DMS53 treated with DMSO at 0.1 percent for 48 hours (cell line): Measurements from ENCODE around the gene PRMT1.
"Not testable (repeated sequence)": the region's sequence is repeated elsewhere in the genome, so short reads cannot be mapped to it uniquely, and the experiment has no call there.

Experiments used
- DNase-seq: peaks from one replicate; lab custom pipeline; 2025; ENCODE audit not compliant: unreplicated experiment; lab: John Stamatoyannopoulos, UW

Gene PRMT1

DNA sequence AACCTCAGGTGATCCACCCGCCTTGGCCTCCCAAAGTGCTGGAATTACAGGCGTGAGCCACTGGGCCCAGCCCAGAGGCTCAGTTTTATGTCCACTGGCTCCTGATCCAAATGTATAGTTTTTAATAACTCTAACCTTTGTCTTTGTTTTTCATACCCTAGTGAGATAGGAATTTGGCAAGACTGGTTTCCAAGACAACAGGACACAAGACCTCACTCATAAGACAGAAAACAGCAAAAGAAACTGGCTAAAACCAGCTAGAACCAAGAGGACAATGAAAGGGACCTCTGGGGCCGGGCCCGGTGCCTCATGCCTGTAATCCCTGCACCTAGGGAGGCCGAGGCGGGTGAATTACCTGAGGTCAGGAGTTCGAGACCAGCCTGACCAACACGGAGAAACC lies 41.4 kb downstream of the PRMT1 start:
- no peak for DNase-seq

DNA sequence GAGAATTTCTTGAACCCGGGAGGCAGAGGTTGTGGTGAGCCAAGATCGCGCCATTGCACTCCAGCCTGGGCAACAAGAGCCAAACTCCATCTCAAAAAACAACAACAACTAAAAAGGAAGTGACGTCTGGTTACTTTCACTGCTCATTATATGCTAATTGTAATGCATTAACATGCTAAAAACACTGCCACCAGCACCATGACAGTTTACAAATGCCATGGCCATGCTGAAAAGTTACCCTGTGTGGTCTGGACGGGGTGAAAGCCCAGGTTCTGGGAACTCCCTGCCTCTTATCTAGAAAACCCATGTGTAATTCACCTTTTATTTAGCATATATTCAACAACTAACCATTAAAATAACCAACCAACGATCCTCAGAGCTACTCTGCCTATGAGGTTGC lies 41.9 kb downstream of the PRMT1 start:
- DNase-seq, result no peak

DNA sequence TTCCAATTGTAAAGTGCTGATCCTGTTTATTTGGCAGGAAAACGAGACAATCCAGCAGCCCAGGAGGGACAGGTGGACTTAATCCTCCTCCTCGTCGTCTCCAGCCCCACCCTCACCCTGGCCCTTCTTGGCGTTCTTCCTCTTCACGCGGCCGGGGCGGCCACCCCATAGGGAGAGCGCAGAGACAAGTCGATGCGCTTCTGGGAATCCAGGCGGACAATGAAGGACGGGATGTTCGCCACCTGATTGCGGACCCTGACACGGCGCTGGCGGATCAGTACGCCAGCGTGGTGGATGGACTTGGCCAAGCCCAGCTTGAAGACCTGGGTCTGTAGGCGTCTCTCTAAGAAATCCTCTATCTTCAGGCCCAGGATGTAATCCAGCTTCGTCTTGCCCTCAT lies 42.3 kb downstream of the PRMT1 start:
- not testable (repeated sequence) for DNase-seq

DNA sequence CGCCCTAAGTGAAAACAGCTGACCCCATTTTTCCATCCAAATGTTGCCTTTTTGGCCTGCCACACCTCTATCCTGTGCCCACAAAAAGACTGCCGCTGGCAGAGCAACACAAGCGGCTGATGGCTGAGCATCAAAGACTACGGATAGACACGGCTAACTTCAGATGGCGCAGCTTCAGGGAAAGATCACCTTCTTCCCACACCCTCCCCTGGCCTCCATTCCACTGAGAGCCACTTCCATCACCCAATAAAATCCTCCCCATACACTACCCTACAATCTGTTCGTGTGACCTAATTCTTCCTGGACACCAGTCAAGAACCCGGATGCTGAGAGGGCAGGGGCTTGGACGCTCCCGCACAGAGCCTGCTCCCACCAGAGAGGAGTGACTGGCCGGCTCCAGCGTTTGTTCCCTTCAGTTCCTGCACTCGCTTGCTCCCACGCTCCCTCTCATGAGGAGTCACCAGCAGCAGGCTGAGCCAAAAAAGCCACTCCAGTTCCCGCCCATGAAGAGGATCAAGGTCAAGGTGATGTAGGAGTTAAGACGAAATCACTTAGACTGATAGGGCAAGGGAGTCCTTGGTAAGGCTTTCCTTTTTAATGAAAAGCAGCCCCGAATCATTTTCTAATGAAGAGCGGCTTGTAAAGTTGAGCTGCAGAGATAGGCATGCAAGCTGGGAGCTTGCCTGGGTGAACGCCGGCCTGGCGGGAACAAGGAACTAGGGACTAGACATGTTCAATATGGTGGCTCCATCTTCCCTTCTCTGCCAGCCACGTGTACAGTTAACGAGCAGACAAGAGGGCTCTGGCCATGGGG lies 50.4 kb downstream of the PRMT1 start:
- no peak for DNase-seq

DNA sequence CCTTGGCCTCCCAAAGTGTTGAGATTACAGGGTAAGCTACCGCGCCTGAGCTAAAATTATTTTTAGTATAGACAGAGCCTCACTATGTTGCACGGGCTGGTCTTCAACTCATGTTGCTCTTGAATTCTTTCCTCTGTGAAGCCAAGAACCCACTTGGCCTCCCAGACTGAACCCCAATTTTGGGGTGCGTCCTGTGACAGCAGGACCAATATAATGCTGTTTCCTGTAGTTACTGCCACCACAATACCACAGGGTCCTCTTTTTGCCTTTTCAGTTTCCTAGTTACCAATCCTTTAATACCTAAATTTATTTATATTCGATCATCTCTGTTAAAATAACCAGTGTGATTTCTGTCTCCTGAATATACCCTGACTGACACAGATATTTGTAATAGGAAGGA lies 53.1 kb downstream of the PRMT1 start:
- DNase-seq, result no peak
